ENCODE data around the gene TCP11.

TCP11 gene

GRCh38 chr6:35080821-35081425 is 60.2 kb downstream of the TCP11 start:
- DNase-seq (ENCODE audit: low spot score) = no peak

- no peak for DNase-seq (ENCODE audit: low spot score)
Measured at GRCh38 chr6:35080016-35080680, 61.0 kb downstream of the TCP11 start.

DNA sequence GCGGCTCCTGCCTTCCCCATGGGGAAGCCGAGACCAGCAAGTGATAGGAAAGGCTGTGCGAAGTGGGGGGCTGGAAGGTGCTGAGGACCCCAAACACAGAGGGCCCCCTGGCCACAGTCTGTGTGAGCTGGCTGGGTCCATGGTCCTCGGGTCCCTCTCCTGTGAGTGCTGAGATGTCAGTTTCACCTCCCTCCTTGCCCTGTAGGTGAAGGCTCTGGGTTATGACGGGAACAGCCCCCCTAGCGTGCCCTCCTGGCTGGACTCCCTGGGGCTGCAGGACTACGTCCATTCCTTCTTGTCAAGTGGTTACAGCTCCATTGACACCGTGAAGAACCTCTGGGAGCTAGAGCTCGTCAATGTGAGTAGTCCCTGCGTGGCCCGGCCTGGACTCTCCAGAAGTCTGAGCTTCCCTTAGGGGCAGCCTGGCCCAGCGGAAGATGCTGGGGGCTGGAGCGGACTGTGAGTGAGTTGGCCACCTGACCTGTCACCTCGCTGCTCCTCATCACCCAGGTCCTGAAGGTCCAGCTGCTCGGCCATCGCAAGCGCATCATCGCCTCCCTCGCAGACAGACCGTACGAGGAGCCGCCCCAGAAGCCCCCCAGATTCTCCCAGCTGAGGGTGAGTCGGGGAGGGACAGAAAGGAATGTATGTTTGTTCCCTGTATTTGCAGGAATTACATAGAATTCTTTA is 61.7 kb downstream of the TCP11 start:
- no peak for DNase-seq (ENCODE audit: low spot score)

- no peak for DNase-seq (ENCODE audit: low spot score)
Measured at GRCh38 chr6:35078896-35079295, 62.2 kb downstream of the TCP11 start.

DNA sequence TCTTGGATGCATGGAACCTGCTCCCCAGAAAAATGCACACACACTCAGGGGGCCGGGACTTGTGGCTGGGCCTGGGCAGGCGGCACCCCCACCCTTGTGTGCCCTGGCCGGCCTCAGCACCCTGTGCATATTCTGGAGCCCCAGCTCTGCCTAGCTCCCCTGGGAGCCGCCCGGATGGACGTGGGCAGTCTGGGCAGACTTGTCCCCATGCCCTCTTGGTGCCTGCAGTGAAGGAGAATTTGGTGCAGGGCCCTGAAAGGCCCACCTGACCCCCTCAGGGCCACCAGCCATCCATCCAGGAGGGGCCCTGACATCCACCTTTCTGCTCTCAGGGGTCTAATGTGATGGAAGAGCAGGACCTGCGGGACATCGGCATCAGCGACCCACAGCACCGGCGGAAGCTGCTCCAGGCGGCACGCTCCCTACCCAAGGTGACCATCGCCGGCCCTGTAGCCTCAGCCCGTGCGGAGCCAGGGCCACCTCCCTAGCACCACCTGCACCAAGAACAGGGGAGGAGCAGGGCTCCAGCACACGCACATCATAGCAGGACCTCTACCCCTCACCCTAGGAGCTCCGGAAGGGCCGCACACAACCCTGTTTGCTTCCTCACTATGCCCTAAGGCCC is 62.8 kb downstream of the TCP11 start:
- DNase-seq (ENCODE audit: low spot score) = no peak

DNA sequence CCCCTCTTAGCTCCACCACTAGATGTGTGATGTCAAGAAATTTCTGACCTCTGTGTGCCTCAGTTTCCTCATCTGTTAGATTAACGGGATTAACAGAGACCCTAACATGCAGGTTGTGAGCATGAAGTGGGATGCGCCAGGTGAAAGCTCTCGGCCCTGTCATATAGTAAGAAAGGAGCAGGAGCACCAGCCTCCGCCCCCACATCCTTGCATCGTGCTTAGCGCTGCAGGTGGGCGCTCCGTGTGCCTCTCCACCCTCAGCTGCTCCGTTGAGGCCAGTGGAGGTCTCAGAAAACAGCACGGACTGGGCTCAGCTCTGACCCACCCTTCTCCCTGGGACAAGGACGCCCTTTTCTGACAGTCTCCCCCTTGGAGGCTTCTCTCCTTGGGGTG is 63.4 kb downstream of the TCP11 start:
- no peak for DNase-seq (ENCODE audit: low spot score)

GRCh38 chr6:35076997-35077712 is 64.0 kb downstream of the TCP11 start:
- no peak for DNase-seq (ENCODE audit: low spot score)

DNA sequence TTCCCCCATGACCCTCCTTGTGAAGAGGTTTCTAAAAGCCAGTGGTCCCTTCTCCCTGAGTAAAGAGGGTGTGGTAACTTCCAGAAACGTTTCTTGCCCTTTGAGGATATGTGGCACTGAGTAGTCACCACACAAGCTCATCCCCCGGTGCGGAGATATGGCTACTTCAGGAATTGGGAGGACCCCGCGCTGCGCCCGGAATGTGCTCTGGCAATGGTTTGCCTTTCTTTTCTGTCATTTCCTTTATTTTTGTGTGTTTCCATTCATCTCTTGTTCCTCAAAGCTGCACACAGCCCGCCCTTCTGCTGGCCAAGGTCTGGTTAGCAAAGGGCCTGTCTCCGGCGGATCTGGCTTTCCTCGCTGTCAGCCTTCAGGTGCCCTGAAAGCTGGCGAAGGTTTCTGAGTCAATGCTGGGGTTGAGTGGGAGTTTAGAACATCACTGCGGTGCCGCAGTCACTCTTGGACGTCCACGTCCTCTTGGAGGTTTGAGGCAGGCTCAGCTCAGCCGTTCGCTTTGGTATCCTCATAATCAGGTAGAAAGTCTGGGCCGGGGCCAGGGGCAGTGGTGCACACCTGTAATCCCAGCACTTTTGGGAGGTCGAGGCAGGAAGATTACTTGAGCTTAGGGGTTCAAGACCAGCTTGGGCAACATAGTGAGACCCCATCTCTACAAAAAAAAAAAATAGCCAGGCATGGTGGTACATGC is 67.2 kb downstream of the TCP11 start:
- DNase-seq (ENCODE audit: low spot score) = no peak

GRCh38 chr6:35073211-35073610 is 67.9 kb downstream of the TCP11 start:
- no peak for DNase-seq (ENCODE audit: low spot score)

GRCh38 chr6:35072698-35073055 is 68.5 kb downstream of the TCP11 start:
- DNase-seq (ENCODE audit: low spot score) = no peak

- DNase-seq (ENCODE audit: low spot score) = no peak
Measured at GRCh38 chr6:35072051-35072697, 69.0 kb downstream of the TCP11 start.

- no peak for DNase-seq (ENCODE audit: low spot score)
Measured at GRCh38 chr6:35071347-35071994, 69.7 kb downstream of the TCP11 start.

GRCh38 chr6:35070111-35070510 is 71.0 kb downstream of the TCP11 start:
- no peak for DNase-seq (ENCODE audit: low spot score)

- DNase-seq (ENCODE audit: low spot score) = no peak
Measured at GRCh38 chr6:35069262-35069661, 71.9 kb downstream of the TCP11 start.

GRCh38 chr6:35068644-35069043 is 72.5 kb downstream of the TCP11 start:
- no peak for DNase-seq (ENCODE audit: low spot score)

GRCh38 chr6:35068206-35068605 is 72.9 kb downstream of the TCP11 start:
- DNase-seq (ENCODE audit: low spot score) = no peak

Data from SW480 (cell line).